ENCODE results near the gene CTRB1. TPM values are rescaled to one million over a fixed set of nuclear protein-coding genes. Genes with fewer than 3 reads are reported as not detected.

The CTRB1 gene
- polyA plus RNA-seq, 3 donors from 2014 or later = not detected

Other genes starting within 250 kb of the CTRB1 start
- gene WDR59, start 233.9 kb upstream of the CTRB1 start, polyA plus RNA-seq = 10 to 100 TPM in 1 of 3 donors, 1 to 10 TPM in 2; 3.1 to 10.2 (median 6.5) TPM
- 1 to 10 TPM in 1 of 3 donors, under 1 TPM in 2; 0.21 to 1.3 (median 0.68) TPM for gene ZNRF1, start 220.0 kb upstream of the CTRB1 start, polyA plus RNA-seq
- gene LDHD, start 102.2 kb upstream of the CTRB1 start, polyA plus RNA-seq = under 1 TPM in 2 of 3 donors, not detected in 1; 0.10 to 0.16 TPM
- gene ZFP1, start 70.5 kb upstream of the CTRB1 start, polyA plus RNA-seq = 10 to 100 TPM in 2 of 3 donors, 1 to 10 TPM in 1; 5.6 to 23.0 (median 15.5) TPM
- gene CTRB2, start 11.8 kb upstream of the CTRB1 start, polyA plus RNA-seq = not detected
- gene BCAR1, start 32.6 kb downstream of the CTRB1 start, polyA plus RNA-seq = not detected
- 10 to 100 TPM; 30.9 to 38.8 (median 32.6) TPM for gene CFDP1, start 214.5 kb downstream of the CTRB1 start, polyA plus RNA-seq
- 10 to 100 TPM; 20.0 to 29.5 (median 29.2) TPM for gene TMEM170A, start 245.7 kb downstream of the CTRB1 start, polyA plus RNA-seq